Stimulated activated CD4-positive, alpha-beta T cell treated with anti-CD3 and anti-CD28 coated beads, TNF-alpha, amount 100 ng/mL, for 1 hour (primary cell): ENCODE results near the gene MARCHF9.

ENCODE experiments used
- DNase-seq, 3 donors: peaks; one replicate each; pipeline ENCODE4 v3.0.0-alpha.2; 2020; ENCODE audit warnings: low read depth in 3 of 3, low spot score in 1 of 3

The MARCHF9 gene

GRCh38 chr12:57724003-57724935 is 30.6 kb upstream of the MARCHF9 start:
- no peak for DNase-seq

- DNase-seq: no peak
Observed at GRCh38 chr12:57724936-57725740, 29.8 kb upstream of the MARCHF9 start.

DNA sequence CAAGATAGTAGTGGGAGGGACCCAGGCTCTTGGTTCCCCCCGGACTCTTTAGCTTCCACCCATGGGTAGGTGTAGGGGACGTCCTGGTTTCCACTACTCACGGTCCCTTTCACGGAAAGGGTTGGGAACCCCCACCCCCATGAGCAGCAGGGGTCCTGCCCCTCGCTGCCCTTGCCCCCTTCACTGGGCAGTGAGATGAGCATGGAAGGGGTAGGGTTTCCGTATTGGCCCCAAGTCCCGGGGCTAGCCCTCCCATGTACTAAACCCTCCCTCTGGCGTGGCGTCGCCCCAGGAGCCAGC is 29.1 kb upstream of the MARCHF9 start:
- DNase-seq: no peak

DNA sequence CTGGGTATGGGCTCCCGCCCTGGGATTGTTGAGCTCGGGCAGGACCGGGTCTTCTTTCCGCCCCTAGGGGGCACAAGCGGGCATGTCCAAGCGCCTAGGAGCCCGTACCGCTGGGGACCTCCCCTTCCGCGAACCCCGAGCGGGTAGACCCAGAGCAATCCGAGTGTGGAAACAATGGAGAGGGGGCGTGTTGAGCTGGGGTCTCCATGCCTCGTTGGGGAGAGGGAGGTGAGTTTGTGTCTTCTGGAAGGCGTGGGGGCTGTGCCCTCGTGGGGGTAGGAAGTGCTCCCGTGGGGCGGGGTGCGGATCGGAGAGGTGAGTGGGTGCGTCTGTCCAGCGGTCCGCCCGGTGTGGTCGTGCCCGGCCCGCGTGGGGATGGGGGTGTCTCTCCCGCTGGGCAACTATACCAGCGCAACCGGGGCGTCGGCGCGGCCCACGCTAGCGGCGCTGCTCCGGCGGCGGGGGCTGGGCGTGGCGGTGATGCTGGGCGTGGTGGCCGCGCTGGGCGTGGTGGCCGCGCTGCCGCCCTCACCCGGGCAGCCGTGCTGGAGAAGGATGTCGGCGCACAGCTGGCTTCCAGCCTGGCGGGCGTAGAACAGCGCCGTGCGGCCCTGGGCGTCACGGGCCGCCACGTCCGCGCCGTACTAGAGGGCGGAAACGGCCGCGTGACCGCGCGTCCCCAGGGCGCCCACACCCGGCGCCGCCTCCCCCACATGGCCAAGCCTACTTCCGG is 28.6 kb upstream of the MARCHF9 start:
- no peak for DNase-seq

GRCh38 chr12:57726884-57727757 is 27.8 kb upstream of the MARCHF9 start:
- no peak for DNase-seq

DNA sequence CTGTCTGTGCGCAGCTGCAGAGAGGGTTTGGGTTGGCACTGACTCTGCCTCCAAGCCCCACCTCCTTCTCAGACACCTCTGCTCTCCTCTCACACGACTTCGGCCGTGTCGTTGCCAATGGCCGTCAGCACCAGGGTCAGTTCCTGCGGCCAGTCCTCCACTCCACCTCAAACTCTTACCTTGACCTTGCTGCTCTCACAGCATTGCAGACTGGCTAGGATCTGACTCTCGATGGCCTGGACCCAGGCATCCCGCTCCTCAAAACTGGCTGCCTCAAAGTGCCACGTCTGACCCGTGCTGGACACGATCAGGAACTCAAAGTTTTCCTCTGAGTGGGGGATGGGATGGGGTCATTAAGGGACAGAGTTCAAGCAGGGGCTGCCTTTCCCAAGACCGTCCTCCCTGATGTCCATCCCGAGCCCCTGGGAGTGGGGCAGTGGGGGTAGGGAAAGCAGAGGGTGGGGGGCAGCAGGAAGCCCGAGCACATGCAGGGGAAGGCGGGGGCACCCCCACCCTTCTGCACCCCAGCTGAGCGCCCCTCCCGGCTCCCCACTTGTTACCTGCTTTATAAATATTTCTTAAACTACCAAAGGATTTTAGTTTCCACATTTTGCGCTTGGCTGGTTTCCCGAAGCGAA is 27.0 kb upstream of the MARCHF9 start:
- DNase-seq: no peak

GRCh38 chr12:57729321-57729844 is 25.5 kb upstream of the MARCHF9 start:
- no peak for DNase-seq

DNA sequence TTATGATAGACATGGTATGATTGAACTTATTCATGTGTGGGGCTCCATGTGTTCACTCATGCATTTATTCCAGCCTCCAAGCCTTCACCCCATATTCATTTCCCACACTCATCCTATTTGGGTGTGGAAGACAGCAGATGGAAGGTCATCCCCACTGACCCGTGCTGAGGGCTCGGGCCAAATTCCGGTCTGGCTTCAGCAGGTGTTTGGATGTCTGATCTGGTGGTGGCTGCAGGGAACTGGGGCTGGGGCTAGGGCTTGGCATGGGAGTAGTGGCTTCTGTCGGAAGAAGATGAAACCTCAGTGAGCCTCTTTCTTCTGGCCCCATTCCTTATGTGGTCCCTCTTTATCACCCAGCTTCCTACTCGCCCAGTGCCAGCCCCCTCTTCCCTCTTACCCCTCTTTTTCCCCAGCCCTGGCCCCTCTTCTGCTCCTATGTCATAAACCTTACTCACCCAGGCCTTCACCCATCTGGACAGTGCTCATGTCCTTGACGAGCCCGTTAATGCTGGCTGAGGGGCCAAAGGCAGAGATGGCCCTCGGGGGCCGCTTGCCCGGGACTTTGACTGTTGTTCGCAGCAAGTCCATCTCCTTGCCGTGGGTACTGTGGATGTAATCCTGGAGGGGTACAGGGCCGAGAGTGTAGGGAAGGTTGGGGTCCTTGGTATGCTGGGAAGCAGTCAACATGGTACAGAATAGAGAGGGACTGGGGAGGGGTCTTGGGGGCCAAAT is 24.4 kb upstream of the MARCHF9 start:
- DNase-seq: no peak

DNA sequence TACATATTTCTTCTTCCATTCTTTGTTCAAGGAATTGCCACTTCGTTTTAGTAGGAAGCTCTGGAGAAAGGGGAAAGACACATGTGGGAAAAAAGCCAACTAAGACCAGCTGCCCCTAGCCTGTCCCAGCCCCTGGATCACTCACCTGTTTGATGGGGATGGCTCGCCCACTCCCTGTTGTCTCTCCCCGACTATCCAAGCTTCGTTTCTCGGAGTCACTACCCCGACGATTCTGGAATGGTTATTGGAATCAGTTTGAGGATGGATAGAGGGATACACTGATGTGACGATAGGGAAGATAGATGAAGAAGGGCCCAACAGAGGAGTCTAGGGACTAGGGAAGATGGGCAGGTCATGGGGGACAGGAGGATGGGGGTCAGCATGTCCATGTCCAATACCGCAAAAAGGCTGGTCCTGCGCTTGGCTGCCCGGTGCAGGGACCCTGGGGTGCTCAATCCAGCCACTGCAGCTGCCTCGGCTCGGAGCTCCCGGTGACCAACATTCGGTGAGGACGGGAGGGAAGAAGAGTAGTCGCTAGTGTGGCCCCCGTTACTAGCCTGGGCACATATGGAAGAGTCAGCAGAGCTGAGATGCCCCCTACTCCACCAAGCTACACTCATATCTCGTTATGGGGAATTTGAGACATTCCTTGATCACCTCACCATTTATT is 23.4 kb upstream of the MARCHF9 start:
- no peak for DNase-seq

GRCh38 chr12:57732270-57732669 is 22.6 kb upstream of the MARCHF9 start:
- DNase-seq: no peak

DNA sequence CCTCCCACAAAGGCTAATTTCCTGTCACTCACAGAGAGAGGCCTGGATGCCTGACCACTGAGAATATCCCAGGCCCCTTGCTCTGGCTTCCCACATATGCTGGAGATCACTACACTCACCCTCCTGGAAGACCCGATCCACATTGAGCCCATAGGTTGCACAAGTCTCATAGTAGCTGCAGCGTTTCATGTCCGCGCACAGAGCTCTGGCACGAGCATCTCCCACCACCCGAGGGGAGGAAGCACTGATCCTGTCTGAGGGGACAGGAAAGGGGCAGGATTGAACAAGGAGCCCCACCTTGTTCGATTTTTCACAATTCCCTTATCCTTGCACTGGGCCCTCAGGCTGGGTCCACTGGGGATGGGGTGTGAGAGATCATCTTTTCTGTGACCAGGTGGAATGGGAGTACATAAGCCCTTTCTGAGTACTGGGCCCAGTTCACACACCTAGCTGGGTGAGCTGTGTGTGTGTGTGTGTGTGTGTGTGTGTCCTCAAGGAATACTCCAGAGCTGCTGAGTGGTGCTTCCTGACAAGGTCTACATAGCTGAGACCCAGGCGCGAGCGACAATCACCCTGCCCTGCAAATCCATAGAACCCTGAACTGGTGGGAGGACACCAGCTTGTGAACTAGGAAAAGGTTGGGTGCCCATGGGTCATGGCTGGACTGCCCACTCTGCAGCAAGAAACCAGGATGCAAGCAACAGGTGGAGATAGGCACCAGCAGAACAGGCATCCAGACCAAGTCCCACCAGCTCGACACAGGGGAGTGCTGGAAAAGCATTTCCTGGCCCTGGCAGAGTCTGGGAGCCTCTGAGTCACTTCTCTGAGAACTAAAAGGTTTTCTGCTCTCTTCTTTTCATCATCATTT is 21.9 kb upstream of the MARCHF9 start:
- DNase-seq: no peak

- DNase-seq: no peak
Observed at GRCh38 chr12:57733928-57734327, 21.0 kb upstream of the MARCHF9 start.

DNA sequence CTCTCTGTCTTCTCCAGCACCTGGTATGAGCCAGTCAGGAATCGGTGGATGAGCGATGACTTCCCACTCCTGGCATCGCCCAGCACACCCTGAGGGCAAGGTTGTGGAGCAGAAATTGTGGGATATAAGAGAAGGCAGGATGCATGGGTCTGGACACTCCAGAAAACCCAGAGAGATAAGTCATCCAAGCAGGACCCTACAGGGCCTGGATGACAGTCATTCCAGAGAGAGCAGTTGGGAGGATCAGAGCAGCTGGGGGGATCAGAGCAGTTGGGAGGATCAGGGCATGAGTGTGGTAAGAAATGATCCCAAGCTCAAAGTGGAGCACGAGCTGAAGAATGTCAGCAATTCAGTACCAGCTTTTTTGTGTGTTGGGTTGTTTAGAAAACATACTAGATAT is 20.3 kb upstream of the MARCHF9 start:
- no peak for DNase-seq

GRCh38 chr12:57735198-57735855 is 19.6 kb upstream of the MARCHF9 start:
- no peak for DNase-seq

GRCh38 chr12:57735952-57736740 is 18.8 kb upstream of the MARCHF9 start:
- DNase-seq: no peak

GRCh38 chr12:57736741-57737466 is 18.0 kb upstream of the MARCHF9 start:
- no peak for DNase-seq
